KBM-7 (cell line): Measurements from ENCODE around the gene FCER1G.

ENCODE experiments used
- DNase-seq: peaks from one replicate; pipeline ENCODE4 v3.0.0-alpha.2; 2015
- in situ Hi-C: fragments of 300-500 bp; cut with MboI; formaldehyde crosslinking; loops from 2 replicates; pipeline ENCODE4 v1.14.3; 2020; ENCODE audit warnings: low sequenced_read_pairs, low pct_unique_long_range_greater_than_20kb, mixed read lengths

The FCER1G gene

DNA sequence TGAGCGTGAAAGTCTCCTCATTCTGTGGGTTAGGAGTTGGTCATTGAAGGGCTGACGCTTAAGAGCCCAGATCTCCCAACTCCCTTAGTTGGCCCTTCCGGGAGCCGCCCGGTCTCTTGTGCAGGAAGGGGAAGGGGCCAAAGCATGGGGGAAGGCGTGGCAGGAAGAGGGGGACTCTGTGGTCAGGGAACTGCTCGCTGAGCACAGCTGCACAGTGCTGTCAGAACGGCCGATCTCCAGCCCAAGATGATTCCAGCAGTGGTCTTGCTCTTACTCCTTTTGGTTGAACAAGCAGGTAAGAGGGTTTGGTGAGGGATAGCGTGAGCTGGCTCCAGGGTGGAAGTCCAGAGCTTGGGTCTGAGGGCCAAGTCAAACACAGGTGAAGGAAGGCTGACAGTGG lies at the start of gene FCER1G:
Gene FCER1G (plus strand): TSS at position 220 of the 400 bp plus-strand sequence. CDS start 27 bp downstream, at position 247.
- DNase-seq, result peak; percentile 72

GRCh38 chr1:161165742-161166668 lies 49.1 kb upstream of the FCER1G start, which contains the start of gene PPOX:
PPOX (plus strand) TSS chr1:161166426; CDS start chr1:161166848, 422 bp downstream.
- in situ Hi-C loops, result no loop called here
- peak; percentile 98 for DNase-seq

More for the DNA sequence above, at the start of gene FCER1G:
- in situ Hi-C loops, result no loop called here

DNA sequence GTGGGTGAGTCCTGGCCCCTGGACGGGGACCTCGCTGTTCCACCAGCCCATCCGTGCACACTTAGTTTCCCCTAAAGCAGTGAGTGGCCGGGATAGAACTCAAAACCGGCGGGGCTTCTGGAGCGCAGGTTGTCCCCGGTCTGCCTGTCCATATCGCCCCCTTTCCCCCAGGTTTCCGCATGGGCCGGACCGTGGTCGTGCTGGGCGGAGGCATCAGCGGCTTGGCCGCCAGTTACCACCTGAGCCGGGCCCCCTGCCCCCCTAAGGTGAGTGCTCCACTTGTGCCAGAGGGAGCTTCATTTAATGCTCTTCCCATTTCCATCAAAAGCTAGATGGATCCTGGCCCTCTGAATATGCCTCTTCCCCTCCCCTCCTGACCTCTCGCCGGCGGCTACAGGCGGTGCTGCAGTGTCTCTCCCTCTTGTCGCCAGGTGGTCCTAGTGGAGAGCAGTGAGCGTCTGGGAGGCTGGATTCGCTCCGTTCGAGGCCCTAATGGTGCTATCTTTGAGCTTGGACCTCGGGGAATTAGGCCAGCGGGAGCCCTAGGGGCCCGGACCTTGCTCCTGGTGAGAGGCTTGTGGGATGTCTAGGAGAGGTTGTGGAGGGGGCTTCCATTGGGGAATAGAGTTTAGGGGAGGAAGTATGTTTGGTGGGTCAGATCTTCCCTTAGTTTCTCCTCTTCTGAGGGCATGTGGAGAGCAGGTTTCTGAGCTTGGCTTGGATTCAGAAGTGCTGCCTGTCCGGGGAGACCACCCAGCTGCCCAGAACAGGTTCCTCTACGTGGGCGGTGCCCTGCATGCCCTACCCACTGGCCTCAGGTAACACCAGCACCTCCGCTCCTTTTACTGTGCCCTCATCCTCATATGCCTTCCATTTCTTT lies 48.2 kb upstream of the FCER1G start:
- peak; percentile 39 for DNase-seq
- in situ Hi-C loops, result no loop called here

GRCh38 chr1:161168906-161169305 lies 46.2 kb upstream of the FCER1G start:
- DNase-seq, result no peak

GRCh38 chr1:161171191-161171590 lies 43.9 kb upstream of the FCER1G start:
- in situ Hi-C loops, result no loop called here
- no peak for DNase-seq

More at GRCh38 chr1:161168906-161169305, 46.2 kb upstream of the FCER1G start:
- in situ Hi-C loops, result no loop called here

DNA sequence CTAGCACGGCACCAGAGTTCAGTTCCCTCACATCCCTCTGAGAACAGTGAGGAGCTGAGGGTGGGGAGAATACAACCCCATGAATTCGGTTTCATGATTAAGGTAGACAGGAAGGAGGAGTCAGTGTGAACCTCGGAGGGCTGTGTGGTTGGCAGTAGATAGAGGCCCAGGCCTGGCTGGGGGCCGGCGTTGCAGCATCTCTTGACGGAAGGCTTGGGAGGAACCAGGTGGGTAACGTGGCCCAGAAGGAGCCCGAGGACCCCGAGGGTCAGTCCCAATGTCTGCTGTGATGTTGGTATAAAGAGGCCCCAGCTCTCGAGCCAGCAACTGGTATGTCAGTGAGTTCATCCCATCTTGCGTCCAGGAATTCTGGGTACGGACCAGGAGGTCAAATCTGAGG lies 43.4 kb upstream of the FCER1G start:
- no peak for DNase-seq
- in situ Hi-C loops, result no loop called here

- no peak for DNase-seq
- in situ Hi-C loops, result no loop called here
These were observed 42.7 kb upstream of the FCER1G start for GRCh38 chr1:161172349-161172748.

DNA sequence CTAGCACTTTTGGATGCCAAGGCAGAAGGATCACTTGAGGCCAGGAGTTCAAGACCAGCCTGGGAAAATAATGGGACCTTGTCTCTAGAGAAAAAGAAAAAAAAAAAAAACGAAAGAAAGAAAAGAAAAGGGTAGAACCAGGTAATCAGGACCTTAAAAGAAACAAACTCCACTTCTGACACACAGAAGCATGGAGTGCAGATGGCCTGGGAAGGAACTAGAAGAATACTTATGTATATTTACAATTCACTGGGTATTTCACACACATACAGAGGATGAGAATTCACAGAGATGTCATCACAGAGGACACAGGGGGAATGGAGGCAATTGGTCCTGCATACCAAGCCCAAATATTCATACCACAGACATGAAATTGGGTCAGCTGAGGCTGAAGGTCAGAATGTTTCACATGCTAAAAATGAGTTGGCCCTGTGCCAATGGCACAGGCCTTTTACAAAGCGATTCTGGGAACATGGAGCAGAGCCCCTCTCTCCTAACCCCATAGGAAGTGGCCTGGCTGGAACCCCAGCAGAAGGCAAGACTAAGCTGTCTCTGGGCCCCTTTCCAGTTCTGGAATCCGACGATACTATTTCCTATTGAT lies 42.2 kb upstream of the FCER1G start:
- DNase-seq, result no peak
- in situ Hi-C loops, result no loop called here

DNA sequence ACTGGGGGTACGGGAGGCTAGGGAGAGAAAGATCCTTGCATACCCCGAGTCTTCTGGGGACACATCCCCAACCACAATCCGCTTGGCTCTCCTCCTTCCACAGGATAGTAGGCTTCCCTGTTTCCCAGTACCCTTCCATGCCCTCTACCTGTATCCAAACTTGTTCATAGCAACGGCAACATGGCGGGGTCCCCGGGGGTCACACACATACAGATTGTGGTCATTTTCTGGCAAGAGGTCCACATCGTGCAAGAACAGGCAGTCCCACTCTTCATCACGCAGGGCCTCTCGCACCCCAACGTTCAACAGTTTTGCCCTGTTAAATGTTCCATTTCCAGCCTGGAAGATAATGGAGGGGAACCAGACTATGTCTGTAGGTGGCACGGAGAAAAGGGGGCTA lies 41.4 kb upstream of the FCER1G start:
- in situ Hi-C loops, result no loop called here
- DNase-seq, result no peak

DNA sequence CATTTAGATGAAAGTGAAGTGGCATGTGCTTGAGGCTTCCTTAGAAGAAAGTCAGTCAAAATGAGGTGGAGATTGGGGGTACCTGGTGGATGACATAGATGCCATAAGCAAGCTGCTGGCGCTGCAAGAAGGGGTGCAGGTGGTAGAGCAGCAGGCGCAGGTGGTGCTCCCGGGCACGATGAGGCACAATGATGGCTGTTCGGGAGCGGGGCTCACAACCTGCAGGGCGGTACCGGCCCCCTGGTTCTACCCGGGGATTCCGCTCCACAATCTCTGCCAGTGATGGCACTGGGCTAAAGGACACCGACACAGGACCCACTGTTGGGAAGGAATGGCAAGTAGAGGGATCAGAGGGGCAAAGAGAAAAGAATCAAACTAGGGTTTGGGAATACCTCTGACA lies 40.2 kb upstream of the FCER1G start:
- DNase-seq, result no peak
- in situ Hi-C loops, result loop anchor here (25.0 kb wide), 1 partner anchor 212 kb away; no protein-coding TSS in a partner anchor

DNA sequence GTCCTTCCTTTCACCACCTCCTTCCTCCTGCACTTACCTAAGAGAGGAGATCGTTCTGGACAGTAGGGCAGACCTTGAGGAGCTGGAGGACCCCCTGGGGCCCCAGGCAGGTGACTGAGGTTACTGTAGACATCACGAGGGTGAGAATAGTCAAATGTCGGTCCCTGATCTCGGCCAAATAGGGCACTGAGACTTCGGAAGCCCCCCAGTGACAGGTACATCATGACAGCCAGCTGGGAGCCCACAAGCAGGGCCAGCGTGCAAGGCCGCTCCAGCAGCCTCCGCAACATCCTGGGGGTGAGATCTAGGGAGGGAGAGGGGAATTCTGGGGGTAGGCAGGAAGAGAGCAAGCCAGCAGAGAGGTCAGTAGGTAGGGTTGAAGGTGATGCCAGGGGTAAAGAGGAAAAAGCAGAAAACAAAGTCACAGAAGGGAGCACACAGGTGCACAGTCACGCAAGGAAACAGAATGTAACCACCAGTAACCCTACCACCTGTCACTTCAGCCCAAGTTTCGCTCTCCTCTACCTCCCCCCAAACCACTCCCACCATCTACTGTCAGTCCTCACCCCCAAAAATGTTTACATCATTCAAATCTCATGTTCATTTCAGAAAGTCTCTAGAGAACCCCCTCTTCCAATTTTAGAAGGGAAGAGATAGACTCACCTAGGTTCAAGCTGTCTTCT lies 39.2 kb upstream of the FCER1G start:
- DNase-seq, result no peak
- in situ Hi-C loops, result loop anchor here (25.0 kb wide), 1 partner anchor 211 kb away; no protein-coding TSS in a partner anchor

GRCh38 chr1:161176468-161177111 lies 38.5 kb upstream of the FCER1G start:
- in situ Hi-C loops, result loop anchor here (25.0 kb wide), 1 partner anchor 211 kb away; no protein-coding TSS in a partner anchor
- no peak for DNase-seq

DNA sequence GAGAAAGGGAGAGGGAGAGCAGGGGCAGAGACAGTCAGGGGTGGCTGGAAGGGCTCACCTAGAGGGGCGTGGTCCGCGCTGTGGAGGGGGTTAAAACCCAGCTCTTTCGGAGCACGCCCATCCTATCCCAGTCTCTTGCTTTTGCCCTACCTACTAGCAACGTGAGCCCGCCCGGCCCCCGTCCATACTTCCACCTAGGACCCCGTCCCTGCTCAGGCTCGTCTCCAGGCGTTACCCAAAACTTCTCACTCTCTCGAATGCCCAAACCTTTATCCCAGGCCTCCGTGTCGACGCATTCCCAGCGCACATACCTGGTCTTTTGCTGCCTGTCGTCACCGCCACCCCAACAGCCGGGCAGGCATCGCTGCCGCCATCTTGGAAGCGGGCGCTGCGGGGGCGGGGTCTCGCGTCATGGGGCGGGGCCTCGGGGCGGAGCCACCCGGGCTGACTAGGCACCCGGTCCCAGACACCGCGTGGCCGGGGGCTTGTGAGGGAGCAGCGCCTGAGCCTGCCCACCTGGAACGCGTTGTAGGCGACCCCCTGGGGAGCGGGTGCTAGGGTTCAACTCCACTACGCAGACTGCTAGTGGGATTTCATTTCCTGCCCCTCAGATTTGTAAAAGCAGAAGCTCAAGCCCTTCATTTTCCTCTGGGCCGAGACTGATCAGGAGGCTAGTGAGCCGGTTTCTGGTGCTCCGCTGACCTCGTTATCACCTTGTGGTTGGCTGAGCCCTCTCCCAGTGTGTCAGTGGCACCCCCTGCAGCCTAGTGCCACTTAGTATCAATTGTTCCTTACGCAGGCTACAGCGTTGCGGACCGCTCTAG lies 37.8 kb upstream of the FCER1G start, which contains the start of gene B4GALT3:
Gene B4GALT3 (minus strand): TSS at position 396 of the 824 bp plus-strand sequence. CDS start 1,447 bp downstream, outside the sequence.
- in situ Hi-C loops, result loop anchor here (25.0 kb wide), 1 partner anchor 210 kb away; no protein-coding TSS in a partner anchor
- DNase-seq, result peak; percentile 86

- no peak for DNase-seq
- in situ Hi-C loops, result loop anchor here (25.0 kb wide), 1 partner anchor 209 kb away; no protein-coding TSS in a partner anchor
These were observed 37.2 kb upstream of the FCER1G start for GRCh38 chr1:161177936-161178244.

- no peak for DNase-seq
- in situ Hi-C loops, result loop anchor here (25.0 kb wide), 1 partner anchor 208 kb away; no protein-coding TSS in a partner anchor
These were observed 35.4 kb upstream of the FCER1G start for GRCh38 chr1:161179698-161180097.

- in situ Hi-C loops, result loop anchor here (25.0 kb wide), 1 partner anchor 207 kb away; no protein-coding TSS in a partner anchor
- peak; percentile 58 for DNase-seq
These were observed 34.5 kb upstream of the FCER1G start for GRCh38 chr1:161180639-161181038.

GRCh38 chr1:161182214-161182613 lies 32.9 kb upstream of the FCER1G start:
- in situ Hi-C loops, result loop anchor here (25.0 kb wide), 1 partner anchor 205 kb away; no protein-coding TSS in a partner anchor
- DNase-seq, result no peak
